Measurements from ENCODE around the gene SLC34A3.
A peak's percentile ranks its signal among the peaks of the same experiment; 100 is the strongest.

Gene SLC34A3

GRCh38 chr9:137212520-137212919 is 18.2 kb upstream of the SLC34A3 start:
- no peak overlapping the region for H3K4me3 ChIP-seq (ENCODE audit: severe bottlenecking)
- DNase-seq (ENCODE audit: low spot score) = no peak
- no peak for ATAC-seq (ENCODE audit: low read depth)
- TF ChIP-seq CTCF (IDR thresholded peaks at IDR 0.05; ENCODE audit: poor library complexity, severe bottlenecking) = no peak
- no peaks in the 10 kb centered on the region for H3K27me3 ChIP-seq (ENCODE audit: insufficient read depth, poor library complexity, severe bottlenecking)
- no peaks in the 10 kb centered on the region for H3K4me1 ChIP-seq (ENCODE audit: insufficient read depth, poor library complexity, severe bottlenecking)
- H3K9me3 ChIP-seq (ENCODE audit: severe bottlenecking) = no peaks in the 10 kb centered on the region
- H3K27ac ChIP-seq (ENCODE audit: poor library complexity, severe bottlenecking) = no peak overlapping the region
- peaks cover 10% of the 10 kb centered on the region; the same call in 1 of the 2 replicates for H3K36me3 ChIP-seq (ENCODE audit: low read depth)

DNA sequence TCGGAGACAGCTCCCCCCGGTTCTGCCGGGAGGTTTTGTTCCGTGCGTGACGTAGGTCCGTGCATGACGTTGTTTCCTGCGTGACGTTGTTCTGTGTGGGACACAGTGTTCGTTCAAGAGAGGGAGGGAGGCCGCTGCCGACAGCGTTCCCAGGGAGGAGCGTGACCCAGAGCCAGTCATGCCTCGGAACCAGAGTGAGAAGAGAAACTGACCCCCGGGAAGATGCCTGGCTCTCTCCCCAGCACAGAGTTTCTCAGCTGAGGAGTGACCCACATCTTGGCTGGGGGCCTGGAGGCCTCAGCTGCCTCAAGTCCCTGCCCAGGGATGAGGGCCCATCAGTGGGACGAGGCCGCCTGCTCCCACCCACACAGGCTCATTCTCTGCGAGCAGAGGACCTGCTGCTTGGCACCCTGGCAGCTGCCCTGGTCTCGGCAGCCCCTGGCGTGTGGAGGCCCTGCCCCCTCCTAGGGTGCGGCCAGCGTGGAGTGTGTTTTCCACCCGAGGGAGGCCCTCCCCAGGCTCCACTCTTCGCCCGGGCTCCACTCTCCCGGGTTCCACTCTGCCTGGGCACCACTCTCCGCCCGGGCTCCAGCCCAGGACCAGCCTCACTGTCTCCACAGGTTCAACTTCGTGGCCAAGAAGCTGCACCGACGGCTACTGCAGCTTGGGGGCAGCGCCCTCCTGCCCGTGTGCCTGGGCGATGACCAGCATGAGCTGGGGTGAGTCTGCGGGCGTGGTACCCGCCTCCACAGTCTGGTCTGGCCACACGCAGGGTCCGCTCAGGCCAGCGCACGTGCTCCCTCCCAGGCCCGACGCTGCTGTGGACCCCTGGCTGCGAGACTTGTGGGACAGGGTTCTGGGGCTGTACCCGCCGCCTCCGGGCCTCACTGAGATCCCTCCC is 17.3 kb upstream of the SLC34A3 start:
- Histone ChIP-seq H3K4me3 (ENCODE audit: severe bottlenecking) (no peak overlapping the region), H3K27me3 (ENCODE audit: insufficient read depth, poor library complexity, severe bottlenecking) (no peaks in the 10 kb centered on the region), H3K9me3 (ENCODE audit: severe bottlenecking) (no peaks in the 10 kb centered on the region), H3K36me3 (ENCODE audit: low read depth) (peaks cover 7% of the 10 kb centered on the region; the same call in 1 of the 2 replicates), H3K4me1 (ENCODE audit: insufficient read depth, poor library complexity, severe bottlenecking) (no peaks in the 10 kb centered on the region), H3K27ac (ENCODE audit: poor library complexity, severe bottlenecking) (no peak overlapping the region)
- ATAC-seq (ENCODE audit: low read depth) = no peak
- no peak for DNase-seq (ENCODE audit: low spot score)
- peak; percentile 20 for TF ChIP-seq CTCF (IDR thresholded peaks at IDR 0.05; ENCODE audit: poor library complexity, severe bottlenecking)

DNA sequence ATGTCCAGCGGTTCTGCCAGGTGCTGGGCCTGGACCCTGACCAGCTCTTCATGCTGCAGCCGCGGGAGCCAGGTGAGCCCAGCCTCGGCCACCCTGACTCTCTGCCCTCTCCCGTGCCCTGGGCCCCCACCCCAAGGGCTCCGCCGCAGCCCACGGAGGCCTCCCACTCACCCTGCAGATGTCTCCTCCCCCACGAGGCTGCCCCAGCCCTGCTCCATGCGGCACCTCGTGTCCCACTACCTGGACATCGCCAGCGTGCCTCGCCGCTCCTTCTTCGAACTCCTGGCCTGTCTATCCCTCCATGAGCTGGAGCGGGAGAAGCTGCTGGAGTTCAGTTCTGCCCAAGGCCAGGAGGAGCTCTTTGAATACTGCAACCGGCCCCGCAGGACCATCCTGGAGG is 16.1 kb upstream of the SLC34A3 start:
- Histone ChIP-seq H3K4me3 (ENCODE audit: severe bottlenecking) (no peak overlapping the region), H3K27ac (ENCODE audit: poor library complexity, severe bottlenecking) (no peak overlapping the region), H3K36me3 (ENCODE audit: low read depth) (peaks cover 6% of the 10 kb centered on the region; the same call in 1 of the 2 replicates), H3K4me1 (ENCODE audit: insufficient read depth, poor library complexity, severe bottlenecking) (peaks cover 5% of the 10 kb centered on the region), H3K27me3 (ENCODE audit: insufficient read depth, poor library complexity, severe bottlenecking) (no peaks in the 10 kb centered on the region), H3K9me3 (ENCODE audit: severe bottlenecking) (no peaks in the 10 kb centered on the region)
- no peak for ATAC-seq (ENCODE audit: low read depth)
- no peak for TF ChIP-seq CTCF (IDR thresholded peaks at IDR 0.05; ENCODE audit: poor library complexity, severe bottlenecking)
- DNase-seq (ENCODE audit: low spot score) = no peak

- Histone ChIP-seq H3K4me1 (ENCODE audit: insufficient read depth, poor library complexity, severe bottlenecking) (peaks cover 5% of the 10 kb centered on the region), H3K4me3 (ENCODE audit: severe bottlenecking) (no peak overlapping the region), H3K27ac (ENCODE audit: poor library complexity, severe bottlenecking) (no peak overlapping the region), H3K36me3 (ENCODE audit: low read depth) (peaks cover 4% of the 10 kb centered on the region; the same call in 1 of the 2 replicates), H3K27me3 (ENCODE audit: insufficient read depth, poor library complexity, severe bottlenecking) (no peaks in the 10 kb centered on the region), H3K9me3 (ENCODE audit: severe bottlenecking) (no peaks in the 10 kb centered on the region)
- no peak for DNase-seq (ENCODE audit: low spot score)
- TF ChIP-seq CTCF (IDR thresholded peaks at IDR 0.05; ENCODE audit: poor library complexity, severe bottlenecking) = no peak
- no peak for ATAC-seq (ENCODE audit: low read depth)
These were observed 15.3 kb upstream of the SLC34A3 start for GRCh38 chr9:137215196-137215986.

Data from RWPE2 (cell line).